Stimulated activated CD4-positive, alpha-beta T cell treated with anti-CD3 and anti-CD28 coated beads, TNF-alpha, amount 100 ng/mL, for 24 hours (primary cell): ENCODE data around the gene RCC1.
"Not testable (repeated sequence)": the region's sequence is repeated elsewhere in the genome, so short reads cannot be mapped to it uniquely, and the experiment has no call there.

ENCODE experiments used
- DNase-seq, 3 experiments: peaks; one replicate each; pipeline ENCODE4 v3.0.0-alpha.2; 2020; ENCODE audit warnings: low read depth in 3 of 3

Gene RCC1

GRCh38 chr1:28545246-28545628 lies 39.4 kb downstream of the RCC1 start:
- DNase-seq = no peak

GRCh38 chr1:28548318-28548717 lies 42.5 kb downstream of the RCC1 start:
- no peak for DNase-seq

GRCh38 chr1:28551381-28551780 lies 45.5 kb downstream of the RCC1 start:
- DNase-seq = no peak

GRCh38 chr1:28552758-28553663 lies 47.2 kb downstream of the RCC1 start, which contains the start of gene TRNAU1AP:
Gene TRNAU1AP (plus strand): TSS chr1:28553085. CDS start chr1:28553111, 26 bp downstream.
- peak; percentile 91 to 97 (median 97) for DNase-seq

GRCh38 chr1:28560886-28561285 lies 55.0 kb downstream of the RCC1 start:
- no peak for DNase-seq

GRCh38 chr1:28564310-28564709 lies 58.5 kb downstream of the RCC1 start:
- DNase-seq = no peak

GRCh38 chr1:28565040-28565439 lies 59.2 kb downstream of the RCC1 start:
- no peak for DNase-seq

- DNase-seq = no peak
Measured at GRCh38 chr1:28565726-28566125, 59.9 kb downstream of the RCC1 start.

GRCh38 chr1:28566931-28567330 lies 61.1 kb downstream of the RCC1 start:
- no peak for DNase-seq

GRCh38 chr1:28571911-28572310 lies 66.1 kb downstream of the RCC1 start:
- DNase-seq = no peak

- not testable (repeated sequence) for DNase-seq
Measured at GRCh38 chr1:28572891-28573290, 67.0 kb downstream of the RCC1 start.

- no peak for DNase-seq
Measured at GRCh38 chr1:28573564-28573963, 67.7 kb downstream of the RCC1 start.

GRCh38 chr1:28577052-28577678 lies 71.3 kb downstream of the RCC1 start:
- DNase-seq = peak in 2 of 3 experiments; percentile 30 to 58

GRCh38 chr1:28577738-28578536 lies 72.1 kb downstream of the RCC1 start:
- no peak for DNase-seq

GRCh38 chr1:28578696-28579218 lies 72.9 kb downstream of the RCC1 start:
- DNase-seq = no peak

- DNase-seq = no peak
Measured at GRCh38 chr1:28579401-28579800, 73.6 kb downstream of the RCC1 start.

GRCh38 chr1:28580722-28581530 lies 75.1 kb downstream of the RCC1 start:
- DNase-seq = peak in 2 of 3 experiments; percentile 40 to 42

- peak; percentile 90 to 94 (median 91) for DNase-seq
Measured at GRCh38 chr1:28581531-28582247, 75.8 kb downstream of the RCC1 start.

GRCh38 chr1:28582248-28582615 lies 76.4 kb downstream of the RCC1 start:
- no peak for DNase-seq
